Cardiac fibroblast (primary cell): ENCODE data around the gene SAFB.

Source experiments
- DNase-seq, 2 donors: peaks; one replicate each; pipeline versions ENCODE4 v3.0.0 to v3.0.0-alpha.2; 2010; ENCODE audit warnings: low read depth in 2 of 2
- H3K4me3 ChIP-seq, 2 donors: replicated peaks in 1 of 2; 1 replicate in 1 of 2; 2 replicates in 1 of 2; pipeline ENCODE4 v1.5.1; 2011; ENCODE audit warnings: low read depth in 2 of 2, low read length in 2 of 2, mild to moderate bottlenecking in 2 of 2, moderate library complexity in 1 of 2
- CTCF ChIP-seq: IDR thresholded peaks from one replicate; pipeline ENCODE4 v1.5.1; 2011; ENCODE audit warnings: low read depth, mild to moderate bottlenecking, low read length, inconsistent platforms

The SAFB gene

GRCh38 chr19:5619946-5620345, 2.9 kb upstream of the SAFB start:
- no peak overlapping the region for H3K4me3 ChIP-seq
- no peak for TF ChIP-seq CTCF
- no peak for DNase-seq

DNA sequence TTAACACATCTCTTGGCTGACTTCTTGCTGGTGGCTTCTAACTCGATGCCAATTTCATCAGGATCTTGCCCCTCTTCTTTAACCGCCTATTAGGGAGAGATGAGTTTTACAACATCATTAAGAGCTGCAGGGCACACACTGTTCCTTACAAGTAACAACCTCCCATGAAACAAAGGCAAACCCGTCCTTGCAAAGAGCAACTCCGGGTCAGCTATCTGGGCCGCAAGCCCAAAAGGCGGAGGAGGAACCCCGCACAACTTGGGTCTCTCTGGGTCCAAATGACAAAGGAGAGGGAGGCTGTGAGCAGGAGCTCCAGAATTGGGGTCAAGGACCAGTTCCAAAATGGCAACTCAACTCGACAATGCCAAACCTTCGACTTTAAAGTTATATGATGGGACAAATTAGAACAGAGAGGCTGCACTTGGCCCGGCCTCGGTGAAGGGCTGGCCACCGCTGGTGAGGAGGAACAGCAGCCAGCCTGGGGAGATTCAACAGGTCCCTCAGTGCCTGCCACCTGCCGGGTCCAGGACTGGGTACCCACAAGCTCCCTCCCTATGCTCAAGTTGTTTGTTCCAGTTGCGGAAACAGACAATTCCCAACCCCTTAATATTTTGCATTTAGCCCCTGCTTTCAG, 1.5 kb upstream of the SAFB start:
- DNase-seq, result peak in 1 of 2 donors; percentile 24
- H3K4me3 ChIP-seq, result peak overlapping the region; percentile 99 to 100
- TF ChIP-seq CTCF, result no peak

DNA sequence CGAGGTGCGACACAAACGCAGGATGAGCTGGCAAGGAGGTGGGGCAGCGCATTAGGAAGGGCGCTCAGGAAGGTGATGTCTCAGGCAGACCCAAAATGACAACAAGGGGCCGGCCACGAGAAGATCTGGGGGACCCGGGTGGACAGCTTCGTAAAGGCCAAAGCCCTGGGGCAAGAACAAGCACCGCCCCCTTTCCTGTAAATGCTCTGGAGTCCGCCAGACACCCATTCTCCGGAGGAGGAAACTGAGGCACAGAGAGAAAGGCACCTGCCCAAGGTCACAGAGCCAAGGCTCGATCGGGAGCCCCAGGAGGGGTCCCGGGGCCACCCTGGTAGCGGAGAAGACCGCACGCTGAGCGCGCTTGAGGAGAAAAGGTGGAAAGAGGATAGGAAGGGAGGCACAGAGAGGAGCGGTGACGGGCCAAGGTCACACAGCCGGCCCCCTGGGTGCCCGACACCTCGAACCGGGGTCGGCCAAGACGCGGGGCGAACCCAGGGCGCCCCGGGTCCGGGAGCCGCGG, 878 bp upstream of the SAFB start:
- peak overlapping the region; percentile 99 to 100 for H3K4me3 ChIP-seq
- DNase-seq, result peak in 1 of 2 donors; percentile 7
- no peak for TF ChIP-seq CTCF

- H3K4me3 ChIP-seq, result peak overlapping the region; percentile 99 to 100
- TF ChIP-seq CTCF, result no peak
- no peak for DNase-seq
These were observed 624 bp downstream of the SAFB start for GRCh38 chr19:5623397-5624017.

DNA sequence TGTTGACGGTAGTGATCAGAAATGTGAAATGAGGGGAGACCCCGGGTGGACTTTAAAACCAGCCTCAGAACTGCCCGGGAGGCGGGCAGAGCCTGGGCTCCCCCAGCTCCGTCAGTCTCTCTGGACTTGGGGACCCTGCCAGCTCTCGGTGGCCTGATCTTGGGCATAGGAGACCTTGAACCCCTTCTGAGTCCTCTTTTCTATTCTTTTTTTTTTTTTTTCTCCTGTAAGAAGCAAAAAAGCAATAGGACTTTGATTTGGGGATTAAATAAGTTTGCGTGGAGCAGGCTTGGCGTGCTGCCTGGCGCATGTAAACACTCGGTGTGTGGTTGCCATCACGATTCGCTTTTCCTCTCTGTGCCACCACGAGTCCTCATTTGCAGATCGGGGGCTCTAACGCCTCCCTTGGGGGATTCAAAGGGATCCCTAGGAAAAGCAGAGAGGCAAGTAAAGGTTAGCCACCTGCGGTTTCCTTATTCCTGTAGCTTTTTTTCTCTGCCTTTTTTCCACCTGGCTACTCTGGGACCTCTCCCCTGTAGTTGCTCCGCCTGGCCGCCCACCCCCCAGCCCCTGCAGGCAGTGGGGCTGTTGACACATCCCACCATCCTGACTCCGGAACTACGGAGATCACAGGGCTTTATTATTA, 1.3 kb downstream of the SAFB start:
- peak; percentile 38 to 59 for DNase-seq
- H3K4me3 ChIP-seq, result peak overlapping the region; percentile 99 to 100
- no peak for TF ChIP-seq CTCF

DNA sequence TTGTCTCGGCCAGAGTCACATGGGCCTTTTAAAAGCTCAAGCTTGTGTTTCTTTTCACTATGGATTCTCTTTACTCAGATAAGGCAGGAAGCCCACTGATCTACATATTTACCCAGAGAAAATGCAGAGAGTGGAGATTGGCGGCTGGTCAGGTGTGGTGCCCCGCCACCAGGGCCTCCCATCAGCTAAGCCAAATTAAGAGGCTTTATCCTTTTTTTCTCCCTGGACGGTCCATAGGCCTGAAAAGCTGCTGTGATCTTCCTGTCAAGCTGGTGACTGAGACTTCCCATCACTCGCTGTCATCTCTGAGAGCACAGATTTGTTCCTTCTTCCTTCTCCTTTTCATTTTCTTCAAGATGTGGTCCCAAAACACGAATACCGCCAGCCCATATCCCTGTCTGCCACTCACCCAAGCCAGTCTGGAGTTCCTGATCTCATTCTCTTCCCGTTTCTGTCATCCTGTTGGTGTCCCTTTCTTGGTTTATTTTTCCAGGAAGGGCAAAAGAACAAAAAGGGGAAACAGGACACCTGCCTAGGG, 1.9 kb downstream of the SAFB start:
- peak overlapping the region; percentile 99 to 100 for H3K4me3 ChIP-seq
- DNase-seq, result no peak
- TF ChIP-seq CTCF, result no peak
